HG02798 (cell line): ENCODE data around the gene GAS7.

ENCODE experiments used
- ATAC-seq: cut with Tn5 transposase; IDR thresholded peaks from one replicate; pipeline ENCODE4 v1.9.1; 2021; ENCODE audit warnings: mild to moderate bottlenecking; ENCODE audit not compliant: unreplicated experiment, poor library complexity

The GAS7 gene

DNA sequence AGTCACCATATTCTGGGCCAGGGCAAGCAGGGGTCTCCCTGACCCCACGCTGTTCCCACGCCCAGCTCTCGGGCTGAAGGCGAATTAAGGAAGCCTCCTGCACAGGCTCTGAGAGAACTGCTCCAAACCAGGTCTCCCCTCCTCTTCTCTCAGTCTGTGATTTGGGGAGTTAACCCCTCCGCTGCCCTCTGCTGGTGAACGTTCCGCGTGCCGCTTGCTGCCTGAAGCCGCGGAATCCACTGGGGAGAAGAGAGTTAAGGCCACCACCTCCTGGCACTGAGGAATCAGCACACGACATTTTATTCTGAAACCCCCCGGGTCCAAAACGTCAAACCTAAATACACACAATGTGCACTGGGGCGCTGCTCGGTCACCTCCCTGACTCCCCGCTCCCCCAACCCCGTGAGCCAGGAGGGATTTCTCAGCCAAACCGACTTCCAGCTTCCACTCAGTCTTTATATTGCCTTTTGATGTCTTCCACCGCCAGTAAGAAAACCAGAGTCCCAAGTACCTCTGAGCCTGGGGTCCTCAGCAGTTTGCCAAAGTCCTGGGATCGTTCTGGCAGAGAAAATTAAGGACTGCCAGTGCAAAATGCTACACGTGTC is 238.9 kb downstream of the GAS7 start:
- no peak for ATAC-seq

DNA sequence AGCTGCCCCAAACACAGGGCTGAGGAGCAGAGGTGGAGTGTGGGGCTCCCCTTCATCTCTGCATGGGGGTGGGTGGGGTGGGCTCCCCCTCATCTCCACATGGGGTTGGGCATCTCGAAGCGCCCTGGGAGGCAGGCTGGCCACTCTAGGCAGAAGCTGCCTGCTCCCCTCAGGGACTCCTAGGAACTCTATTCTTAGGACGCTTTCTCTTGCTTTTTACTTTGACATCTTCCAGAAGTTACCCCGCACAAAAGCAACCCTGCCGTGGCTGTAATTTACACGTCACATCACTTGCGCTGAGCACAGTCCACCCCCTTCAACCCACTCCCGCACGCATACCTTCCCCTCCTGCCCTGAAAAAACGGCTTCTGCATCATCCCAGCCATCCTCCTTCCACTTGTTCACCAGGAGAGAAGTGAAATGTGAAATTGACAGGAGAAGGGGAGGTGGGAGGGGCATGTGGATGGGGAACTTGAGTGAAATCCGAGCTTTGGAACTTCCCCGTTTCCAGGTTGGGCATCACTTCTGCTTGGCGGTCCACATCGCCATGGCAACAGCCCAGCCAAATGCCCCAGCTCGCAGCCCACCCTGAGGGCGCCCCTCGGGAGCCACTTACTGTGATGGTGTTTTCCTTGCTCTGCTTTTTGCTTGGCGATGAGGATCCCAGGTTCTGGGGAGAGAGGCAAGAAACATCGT is 239.7 kb downstream of the GAS7 start:
- no peak for ATAC-seq

DNA sequence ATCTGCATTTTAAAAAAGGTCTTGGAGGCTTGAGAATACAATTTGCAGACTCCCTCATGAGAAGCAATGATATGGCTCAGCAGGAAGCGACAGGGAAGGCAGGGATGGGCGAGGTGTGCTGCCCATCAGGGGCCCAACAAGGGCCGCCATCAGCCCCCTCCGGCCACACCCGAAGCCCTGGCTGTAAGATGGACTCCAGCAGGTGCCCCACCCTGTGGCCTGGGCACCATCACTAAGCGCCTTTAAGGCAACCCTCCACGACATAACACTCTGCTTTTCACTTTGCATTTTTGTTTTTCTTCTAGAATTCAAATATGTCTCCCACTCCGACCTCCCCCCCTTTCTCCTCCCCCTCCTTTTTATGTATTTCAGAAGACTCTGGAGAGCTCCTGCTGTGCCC is 241.2 kb downstream of the GAS7 start:
- ATAC-seq, result no peak

DNA sequence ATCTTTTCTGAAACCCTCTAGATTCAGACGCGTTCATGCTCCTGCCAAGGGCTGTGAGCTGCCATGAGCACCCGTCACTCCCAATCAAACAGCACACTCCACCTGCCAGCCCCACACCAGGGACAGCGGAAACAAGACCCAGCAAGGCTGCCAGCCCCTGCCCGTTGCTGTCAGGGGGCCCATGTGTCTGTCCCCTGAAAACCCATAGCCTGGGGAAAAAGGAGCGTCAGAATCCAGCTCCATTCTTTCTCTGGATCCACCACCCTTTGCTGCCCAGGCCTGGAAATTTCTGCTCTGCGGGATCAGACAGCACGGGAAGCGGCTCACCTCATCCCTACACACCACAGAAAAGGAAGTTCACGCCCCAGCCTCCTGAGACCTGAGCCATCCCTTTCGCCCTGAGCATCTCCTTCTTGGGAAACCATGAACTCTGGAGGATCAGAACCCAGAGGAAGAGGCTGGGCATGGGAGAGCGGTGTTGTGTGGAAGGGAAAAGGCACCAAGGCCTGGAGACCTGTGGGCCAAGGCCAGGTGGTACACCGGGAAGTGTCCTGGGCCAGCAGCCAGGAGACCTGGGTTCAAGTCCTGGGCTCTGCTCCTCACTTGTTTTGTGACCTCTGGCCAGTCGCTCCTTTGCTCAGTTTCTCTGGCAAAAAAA is 241.8 kb downstream of the GAS7 start:
- ATAC-seq, result no peak

GRCh38 chr17:9953492-9953891 is 244.9 kb downstream of the GAS7 start:
- no peak for ATAC-seq

DNA sequence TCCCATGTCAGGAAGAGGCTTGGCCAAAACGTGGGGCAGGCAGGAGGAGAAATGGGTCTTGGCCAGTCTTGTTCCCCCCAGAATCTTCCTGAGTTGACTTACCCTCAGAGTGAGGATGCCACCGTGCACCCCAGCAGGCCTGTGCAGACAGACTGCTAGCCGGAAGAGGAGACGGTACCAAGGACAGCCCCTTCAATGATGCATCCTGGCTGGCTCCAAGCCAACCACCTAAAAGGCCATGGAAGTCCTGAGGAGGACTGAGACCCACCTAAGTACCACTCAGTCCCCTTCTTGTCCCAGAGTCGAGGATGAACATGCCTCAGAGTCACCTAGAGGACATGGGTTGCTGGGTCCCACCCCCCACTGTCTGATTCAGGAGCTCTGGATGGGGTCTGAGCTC is 246.6 kb downstream of the GAS7 start:
- ATAC-seq, result no peak

DNA sequence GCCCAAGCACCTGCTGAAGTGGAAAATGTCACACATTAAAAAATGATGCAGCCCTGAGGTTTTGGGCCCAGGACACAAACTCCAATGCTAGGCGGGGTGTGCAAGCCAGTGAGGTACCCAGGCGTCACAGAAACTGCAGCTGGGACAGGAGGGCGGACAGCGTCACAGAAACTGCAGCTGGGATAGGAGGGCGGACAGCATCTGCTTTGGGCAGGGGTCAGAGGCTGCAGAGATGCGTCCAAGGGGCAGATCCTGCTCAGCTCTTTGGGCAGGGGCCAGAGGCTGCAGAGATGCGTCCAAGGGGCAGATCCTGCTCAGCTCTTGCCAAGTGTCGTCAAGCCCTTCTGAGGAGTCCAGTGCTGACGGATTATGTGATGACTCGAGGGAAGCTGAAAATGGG is 249.5 kb downstream of the GAS7 start:
- ATAC-seq, result no peak

DNA sequence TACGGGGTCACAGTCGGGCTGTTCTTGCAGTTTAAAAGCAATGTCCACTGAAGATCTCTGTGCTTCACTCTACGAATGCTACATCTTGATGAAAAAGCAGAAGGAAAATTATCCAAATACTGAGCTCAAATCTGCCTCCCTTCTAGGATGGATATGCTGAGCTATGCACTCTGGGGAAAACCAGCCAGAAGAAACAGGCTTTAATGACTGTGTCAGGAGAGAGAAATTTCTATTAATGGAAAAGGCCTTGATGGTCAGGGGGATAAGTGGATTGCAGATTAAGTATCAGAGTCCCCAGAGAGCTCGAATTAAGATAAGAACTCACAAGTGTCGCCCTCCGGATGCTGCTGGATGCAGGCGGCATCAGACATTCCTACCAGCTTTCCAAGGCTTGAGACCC is 253.7 kb downstream of the GAS7 start:
- ATAC-seq, result no peak

- no peak for ATAC-seq
Measured at GRCh38 chr17:9943343-9943742, 255.1 kb downstream of the GAS7 start.

DNA sequence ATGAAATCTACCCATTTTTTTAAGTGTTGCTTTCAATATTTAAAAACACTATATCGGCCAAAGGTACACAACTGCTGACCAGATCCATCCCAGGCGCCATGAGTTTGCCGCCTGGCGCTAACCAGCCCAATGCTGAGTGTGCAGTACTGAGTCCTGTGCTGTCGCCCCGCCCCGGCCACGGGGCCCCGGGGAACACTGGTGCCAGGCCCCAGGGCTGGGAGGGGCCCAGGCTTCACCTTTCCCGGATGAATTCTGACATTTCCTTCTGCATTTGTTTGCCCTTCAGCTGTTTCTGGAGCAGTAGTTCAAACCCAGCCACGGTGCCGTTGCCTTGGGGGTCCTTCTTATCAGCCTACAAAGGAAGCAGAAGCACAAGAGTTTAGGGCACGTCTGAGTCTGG is 255.5 kb downstream of the GAS7 start:
- no peak for ATAC-seq

DNA sequence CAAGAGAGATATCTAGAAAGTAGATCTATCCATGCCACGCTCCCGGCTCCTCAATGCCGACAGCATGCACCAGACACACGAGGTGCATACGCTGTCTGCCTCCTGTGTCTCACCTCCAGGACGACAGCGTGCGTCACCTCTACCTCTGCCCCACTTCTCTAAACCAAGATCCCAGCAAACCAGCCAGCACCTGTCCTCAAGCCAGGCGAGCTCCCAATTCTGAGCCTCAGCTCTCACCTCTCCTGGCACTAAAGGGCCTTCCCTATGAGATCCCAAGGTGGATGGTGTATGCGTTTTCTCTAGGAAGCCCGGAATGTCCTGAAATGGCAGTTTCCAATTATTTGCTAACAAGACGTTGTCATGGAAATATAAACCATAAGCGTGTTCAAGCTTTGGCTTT is 257.1 kb downstream of the GAS7 start:
- ATAC-seq, result no peak

DNA sequence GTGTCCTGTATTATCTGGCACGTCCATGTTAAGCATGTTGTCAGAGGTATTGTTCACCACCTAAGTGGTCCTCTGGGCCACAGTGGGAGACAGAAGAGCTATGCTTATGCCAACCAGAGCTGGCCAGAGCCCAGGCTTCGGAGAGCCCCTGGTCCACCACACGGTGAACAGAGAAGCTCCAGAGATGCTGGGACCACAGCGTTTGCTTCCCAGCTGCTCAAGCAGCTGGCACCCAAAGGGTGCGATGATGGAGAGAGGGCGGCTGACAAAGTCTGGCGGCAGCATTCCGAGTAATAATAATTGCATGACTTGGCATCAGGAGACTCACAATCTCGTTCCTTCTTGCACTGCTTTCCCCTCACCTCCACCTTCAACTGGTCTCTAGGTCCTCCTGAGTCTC is 257.6 kb downstream of the GAS7 start:
- no peak for ATAC-seq

GRCh38 chr17:9938764-9939163 is 259.6 kb downstream of the GAS7 start:
- ATAC-seq, result no peak

GRCh38 chr17:9937901-9938300 is 260.5 kb downstream of the GAS7 start:
- ATAC-seq, result no peak

DNA sequence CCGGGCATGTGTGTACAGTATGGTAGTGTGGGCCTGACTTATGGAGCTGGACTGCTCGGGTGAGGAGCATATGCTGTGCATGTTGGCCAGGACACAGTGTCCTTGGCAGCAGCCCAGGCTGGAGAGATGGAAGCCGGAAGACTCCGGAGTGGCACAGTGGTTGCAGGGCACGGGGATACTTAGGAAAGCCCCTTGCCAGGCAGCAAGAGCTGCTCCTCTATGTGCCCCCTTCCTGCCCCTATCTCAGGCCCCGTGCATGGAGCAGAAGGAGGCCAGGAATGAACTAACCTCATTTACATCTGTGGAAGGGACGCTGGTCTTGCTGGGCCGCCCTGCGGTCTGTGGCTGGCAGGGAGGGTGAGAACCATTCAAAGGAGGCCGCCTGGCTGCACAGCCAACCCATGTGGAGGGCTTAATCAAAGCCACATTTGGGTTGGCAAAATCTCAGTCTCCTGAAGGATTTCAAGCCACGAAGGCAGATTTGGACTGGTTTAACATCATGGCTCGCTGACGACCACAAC is 261.1 kb downstream of the GAS7 start:
- ATAC-seq, result no peak

DNA sequence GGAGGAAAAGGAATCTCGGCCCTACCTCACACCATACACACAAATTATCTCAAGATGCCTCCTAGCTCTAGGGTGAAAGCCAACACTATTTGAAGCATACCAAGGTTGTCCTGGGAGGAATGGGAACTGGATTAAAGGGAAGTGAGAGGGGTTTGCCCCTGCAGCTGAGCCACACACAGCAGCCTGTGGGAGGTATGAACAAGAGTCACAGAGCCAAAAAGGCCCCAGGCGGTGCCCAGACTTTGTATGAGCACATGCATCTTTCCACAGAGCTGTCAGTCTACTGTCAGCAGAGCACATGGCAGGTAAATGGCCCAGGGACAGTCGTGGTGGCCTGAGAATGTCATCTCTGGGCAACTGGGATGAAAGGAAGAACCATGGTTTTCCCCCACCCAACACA is 262.3 kb downstream of the GAS7 start:
- no peak for ATAC-seq

GRCh38 chr17:9935408-9935807 is 263.0 kb downstream of the GAS7 start:
- no peak for ATAC-seq

- no peak for ATAC-seq
Measured at GRCh38 chr17:9934331-9934730, 264.1 kb downstream of the GAS7 start.

DNA sequence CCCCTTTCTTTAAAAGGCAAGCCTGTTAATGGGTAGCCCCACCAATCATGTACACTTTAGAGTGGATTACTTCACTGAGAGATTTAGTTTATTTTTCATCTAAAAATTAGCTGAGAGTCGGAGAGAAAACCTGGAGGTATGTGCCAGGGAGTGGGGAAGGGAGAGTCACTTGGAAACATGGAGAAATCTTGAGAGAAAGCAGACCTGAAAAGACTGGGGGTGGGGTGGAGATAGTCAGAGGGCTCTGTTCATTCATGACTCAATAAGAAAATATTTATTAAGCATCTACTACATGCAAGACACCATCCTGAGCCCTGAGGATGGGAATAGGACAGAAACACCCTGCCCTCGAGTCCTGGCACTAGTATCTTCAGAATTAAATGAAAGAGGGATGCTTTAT is 265.9 kb downstream of the GAS7 start:
- no peak for ATAC-seq

DNA sequence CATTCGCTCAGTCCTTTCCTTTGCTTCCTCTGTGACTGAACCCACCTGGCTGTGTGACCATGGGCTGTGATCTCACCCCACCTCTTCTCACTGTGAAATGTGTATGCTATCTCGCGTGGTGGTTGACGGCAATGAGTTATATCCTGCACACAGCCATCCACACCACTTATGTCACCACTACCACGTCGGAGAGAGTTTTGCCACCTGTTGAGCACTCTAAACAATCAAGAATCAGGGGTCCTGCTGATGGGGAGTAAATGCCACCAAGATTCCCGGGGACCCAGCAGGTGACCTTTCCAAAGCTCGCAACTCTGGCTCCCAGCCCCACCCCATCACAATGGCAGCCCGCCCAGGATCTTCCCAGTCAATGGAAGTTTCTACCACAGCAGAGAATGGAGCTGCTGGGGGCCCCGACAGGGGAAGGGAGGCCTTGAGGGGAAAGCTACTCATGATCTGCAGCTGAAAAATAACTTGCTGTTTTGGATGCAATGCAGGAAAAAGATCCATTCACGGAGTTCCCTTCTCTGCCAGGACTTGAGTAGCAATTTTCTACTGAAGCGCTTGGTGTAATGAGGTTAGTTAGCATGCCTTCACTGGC is 267.2 kb downstream of the GAS7 start:
- no peak for ATAC-seq

GRCh38 chr17:9929871-9930270 is 268.5 kb downstream of the GAS7 start:
- ATAC-seq, result no peak
